ENCODE data around the gene ITPK1.

The ITPK1 gene

GRCh38 chr14:92888896-92889295 lies 226.8 kb downstream of the ITPK1 start:
- no peak for DNase-seq (ENCODE audit: low read depth in 2 of 2)

- no peak for DNase-seq (ENCODE audit: low read depth in 2 of 2)
Observed at GRCh38 chr14:92887157-92887556, 228.6 kb downstream of the ITPK1 start.

Measured in stimulated activated CD4-positive, alpha-beta T cell treated with anti-CD3 and anti-CD28 coated beads, Interleukin-15, amount 100 ng/mL, for 48 hours (primary cell).